GM12872 (cell line): ENCODE measurements around the gene HSBP1.

Source experiments
- TF ChIP-seq, protein P1 (sequence below): IDR thresholded peaks from 3 replicates; pipeline ENCODE4 v1.5.1; 2011; ENCODE audit warnings: low read depth, mild to moderate bottlenecking, low read length, moderate library complexity; ENCODE audit not compliant: insufficient read depth

The HSBP1 gene

DNA sequence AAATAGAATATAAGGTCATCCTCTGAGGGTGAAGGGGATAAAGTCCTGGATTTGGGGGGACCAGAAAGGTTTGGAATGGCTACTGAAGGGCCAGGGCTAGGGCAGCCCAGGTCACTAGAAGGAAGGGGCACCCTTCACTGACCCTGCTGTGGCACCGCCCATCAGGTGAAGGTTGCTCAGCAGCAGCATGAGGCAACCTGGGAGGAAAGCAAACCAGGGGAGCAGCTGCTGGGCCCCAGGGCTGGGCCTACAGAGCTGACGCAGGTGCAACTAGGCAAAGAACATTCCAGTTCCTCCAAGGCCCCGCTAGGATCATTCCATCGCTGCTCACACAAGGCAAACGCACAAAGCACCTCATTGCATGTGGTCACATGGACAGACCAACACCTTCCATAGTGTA, 3.4 kb upstream of the HSBP1 start:
- TF ChIP-seq, protein P1, sequence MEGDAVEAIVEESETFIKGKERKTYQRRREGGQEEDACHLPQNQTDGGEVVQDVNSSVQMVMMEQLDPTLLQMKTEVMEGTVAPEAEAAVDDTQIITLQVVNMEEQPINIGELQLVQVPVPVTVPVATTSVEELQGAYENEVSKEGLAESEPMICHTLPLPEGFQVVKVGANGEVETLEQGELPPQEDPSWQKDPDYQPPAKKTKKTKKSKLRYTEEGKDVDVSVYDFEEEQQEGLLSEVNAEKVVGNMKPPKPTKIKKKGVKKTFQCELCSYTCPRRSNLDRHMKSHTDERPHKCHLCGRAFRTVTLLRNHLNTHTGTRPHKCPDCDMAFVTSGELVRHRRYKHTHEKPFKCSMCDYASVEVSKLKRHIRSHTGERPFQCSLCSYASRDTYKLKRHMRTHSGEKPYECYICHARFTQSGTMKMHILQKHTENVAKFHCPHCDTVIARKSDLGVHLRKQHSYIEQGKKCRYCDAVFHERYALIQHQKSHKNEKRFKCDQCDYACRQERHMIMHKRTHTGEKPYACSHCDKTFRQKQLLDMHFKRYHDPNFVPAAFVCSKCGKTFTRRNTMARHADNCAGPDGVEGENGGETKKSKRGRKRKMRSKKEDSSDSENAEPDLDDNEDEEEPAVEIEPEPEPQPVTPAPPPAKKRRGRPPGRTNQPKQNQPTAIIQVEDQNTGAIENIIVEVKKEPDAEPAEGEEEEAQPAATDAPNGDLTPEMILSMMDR, result no peak

DNA sequence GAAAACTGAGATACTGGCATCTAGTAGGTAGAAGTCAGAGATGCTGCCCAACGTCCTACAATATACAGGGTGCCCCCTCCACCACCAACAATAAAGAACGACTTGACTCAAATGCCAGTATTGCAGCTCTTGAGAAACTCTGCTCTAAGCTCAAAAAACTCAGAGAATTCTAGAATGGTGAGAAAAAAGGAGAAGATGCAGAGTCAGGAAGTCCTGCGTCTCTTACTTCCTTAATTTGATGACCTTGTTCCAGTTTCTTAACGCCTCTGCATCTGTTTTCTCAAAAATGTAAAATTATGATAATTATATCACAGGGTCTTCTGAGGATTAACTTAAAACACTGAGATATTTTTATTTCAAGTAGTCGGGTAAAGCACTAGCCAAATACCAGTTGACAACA, 1.7 kb upstream of the HSBP1 start:
- TF ChIP-seq, protein P1, result no peak

DNA sequence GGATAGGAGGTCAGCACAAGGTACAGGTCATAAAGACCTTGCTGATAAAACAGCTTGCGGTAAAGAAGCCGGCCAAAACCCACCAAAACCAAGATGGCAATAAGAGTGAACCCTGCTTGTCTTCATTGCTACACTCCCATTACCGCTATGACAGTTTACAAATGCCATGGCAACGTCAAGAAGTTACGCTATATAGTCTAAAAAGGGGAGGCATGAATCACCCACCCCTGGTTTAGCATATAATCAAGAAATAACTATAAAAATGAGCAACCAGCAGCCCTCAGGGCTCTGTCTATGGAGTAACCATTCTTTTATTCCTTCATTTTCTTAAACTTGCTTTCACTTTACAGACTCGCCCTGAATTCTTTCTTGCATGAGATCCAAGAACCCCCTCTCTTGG, 1.0 kb upstream of the HSBP1 start:
- TF ChIP-seq, protein P1, result no peak

DNA sequence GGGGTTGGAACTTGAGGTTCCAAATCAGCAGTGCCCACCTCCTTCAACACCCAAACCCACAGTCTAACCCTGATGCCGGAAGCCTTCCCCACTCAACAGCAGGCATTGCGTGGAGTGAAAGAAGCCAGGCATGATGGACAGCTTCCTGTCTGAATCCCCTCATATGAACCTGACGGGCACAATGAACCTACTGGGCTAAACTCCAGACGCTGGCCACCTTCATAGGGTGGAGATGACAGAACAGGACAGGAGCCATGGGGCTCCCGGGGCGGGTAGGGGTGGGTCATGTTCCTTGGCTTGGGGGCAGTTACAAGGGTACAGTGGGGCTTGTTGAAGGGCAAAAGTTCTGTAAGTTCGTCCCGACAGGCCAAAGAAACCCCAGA, 460 bp upstream of the HSBP1 start:
- TF ChIP-seq, protein P1, result no peak

DNA sequence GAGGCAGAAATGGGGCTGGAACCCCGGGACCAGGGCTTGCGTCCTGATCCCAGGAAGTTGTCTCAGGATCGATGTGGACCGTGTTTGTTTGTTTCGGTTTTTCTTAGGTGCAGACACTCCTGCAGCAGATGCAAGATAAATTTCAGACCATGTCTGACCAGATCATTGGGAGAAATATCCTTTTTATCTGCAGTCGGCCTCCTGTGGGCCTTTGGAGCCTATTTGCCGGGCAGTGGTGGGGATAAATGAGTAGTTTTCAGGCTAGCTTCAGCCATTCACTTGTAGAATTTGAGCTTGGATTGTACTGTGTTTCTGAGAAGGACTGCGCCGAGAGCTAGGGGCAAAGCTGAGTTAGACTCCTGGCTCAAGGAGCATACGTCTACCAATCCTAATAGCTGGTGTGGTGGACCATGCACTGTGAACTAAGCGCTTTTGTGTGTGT, 816 bp downstream of the HSBP1 start:
- TF ChIP-seq, protein P1, result no peak

DNA sequence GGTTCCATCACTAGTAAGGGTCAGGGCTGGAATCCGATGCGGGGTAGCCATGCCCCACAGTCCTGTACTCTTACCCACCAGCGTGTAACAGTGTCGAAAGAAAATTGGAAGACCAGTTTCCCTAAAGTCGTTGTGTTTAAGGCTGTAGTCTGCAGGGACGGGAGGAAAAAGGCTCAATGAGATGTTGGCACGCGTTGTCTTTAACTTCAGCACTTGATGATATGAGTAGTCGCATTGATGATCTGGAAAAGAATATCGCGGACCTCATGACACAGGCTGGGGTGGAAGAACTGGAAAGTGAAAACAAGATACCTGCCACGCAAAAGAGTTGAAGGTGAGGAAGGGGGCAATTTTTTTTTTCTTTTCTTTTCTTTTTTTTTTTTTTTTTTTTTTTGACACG, 1.3 kb downstream of the HSBP1 start:
- TF ChIP-seq, protein P1, result no peak

DNA sequence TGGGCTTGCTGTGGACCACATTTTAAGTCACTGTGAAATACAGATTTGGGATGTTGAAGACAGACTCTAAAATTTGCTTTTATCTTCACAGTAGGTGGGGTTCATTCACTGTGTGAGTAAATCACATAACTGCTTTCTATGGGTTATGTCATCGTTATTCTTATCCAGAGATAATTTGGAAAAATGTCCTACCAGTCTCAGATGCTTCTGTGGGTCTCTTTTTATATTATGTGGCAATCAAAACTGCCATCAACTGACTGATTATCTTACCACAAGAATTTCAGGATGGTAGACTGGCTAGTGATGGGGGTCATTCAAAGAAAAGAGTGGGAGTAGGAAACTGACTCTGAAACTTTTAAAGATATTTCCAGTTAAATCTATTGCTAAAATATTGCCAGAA, 3.1 kb downstream of the HSBP1 start:
- TF ChIP-seq, protein P1, result no peak
